ENCODE data around the gene C21orf91. TPM values are rescaled to one million over a fixed set of nuclear protein-coding genes. Genes with fewer than 3 reads are reported as not detected.

C21orf91 gene
- total RNA-seq = 2.7 and 3.5 TPM in 2 replicates

- no peak for DNase-seq (ENCODE audit: extremely low read depth, low read depth, low spot score)
Observed at GRCh38 chr21:17819114-17819876, at the start of gene C21orf91. Gene C21orf91, minus strand, starts transcription at chr21:17819356. Its CDS starts 1,038 bp downstream, at chr21:17818318.

GRCh38 chr21:17866590-17866989, 47.4 kb upstream of the C21orf91 start:
- no peak for DNase-seq (ENCODE audit: extremely low read depth, low read depth, low spot score)

GRCh38 chr21:17859661-17860060, 40.5 kb upstream of the C21orf91 start:
- DNase-seq (ENCODE audit: extremely low read depth, low read depth, low spot score) = no peak

DNA sequence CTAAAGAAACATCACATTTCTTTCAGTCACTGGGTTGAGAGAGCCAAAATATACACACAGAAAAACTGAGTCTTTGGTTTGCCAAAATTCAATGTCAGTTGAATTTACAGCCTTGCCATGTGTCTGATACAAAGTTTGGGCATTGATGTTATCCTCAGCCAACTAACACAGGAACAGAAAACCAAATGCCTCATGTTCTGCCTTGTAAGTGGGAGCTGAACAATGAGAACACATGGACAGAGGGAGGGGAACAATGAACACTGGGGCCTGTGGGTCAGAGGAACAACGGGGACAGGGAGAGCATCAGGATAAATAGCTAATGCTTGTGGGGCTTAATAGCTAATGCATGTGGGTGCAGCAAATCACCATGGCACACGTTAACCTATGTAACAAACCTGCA, 39.6 kb upstream of the C21orf91 start:
- no peak for DNase-seq (ENCODE audit: extremely low read depth, low read depth, low spot score)

GRCh38 chr21:17854745-17855144, 35.6 kb upstream of the C21orf91 start:
- no peak for DNase-seq (ENCODE audit: extremely low read depth, low read depth, low spot score)

DNA sequence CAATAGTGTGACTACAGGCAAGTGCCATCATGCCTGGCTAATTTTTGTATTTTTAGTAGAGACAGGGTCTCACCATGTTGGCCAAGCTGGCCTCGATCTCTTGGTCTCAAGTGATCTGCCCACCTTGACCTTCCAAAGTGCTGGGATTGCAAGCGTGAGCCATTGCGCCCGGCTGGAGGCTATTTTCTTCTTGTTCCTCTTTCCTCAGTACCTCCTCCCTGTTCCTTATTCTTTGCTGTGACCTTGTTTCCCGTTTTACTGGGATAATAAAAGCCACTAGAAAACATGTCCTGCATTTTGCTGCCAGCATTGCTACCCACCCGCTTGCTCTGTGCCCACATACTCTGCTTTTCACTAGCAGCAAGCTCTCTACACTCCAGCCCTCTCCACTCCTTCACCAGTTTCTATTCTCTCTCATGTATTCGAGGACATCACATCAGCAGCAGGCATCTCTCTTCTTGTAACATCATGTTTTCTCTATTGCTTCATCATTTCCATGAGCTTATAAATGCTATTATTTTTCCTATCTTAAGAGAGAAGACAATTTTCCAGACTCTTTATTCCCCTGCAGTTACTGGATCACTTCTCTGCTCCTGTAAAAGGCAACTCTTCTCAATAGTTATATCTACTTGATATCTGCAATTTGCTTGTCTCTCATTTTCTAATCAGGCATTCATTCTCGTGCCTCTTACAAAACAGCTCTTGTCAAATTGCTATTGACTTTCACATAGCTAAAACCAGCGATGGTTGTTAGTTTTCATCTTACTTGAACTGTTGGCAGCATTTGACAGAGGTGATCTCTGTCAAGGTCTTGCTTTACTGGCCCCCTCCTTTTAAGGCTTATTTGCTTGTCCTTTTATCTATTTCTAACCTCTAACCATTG, 34.5 kb upstream of the C21orf91 start:
- DNase-seq (ENCODE audit: extremely low read depth, low read depth, low spot score) = no peak

DNA sequence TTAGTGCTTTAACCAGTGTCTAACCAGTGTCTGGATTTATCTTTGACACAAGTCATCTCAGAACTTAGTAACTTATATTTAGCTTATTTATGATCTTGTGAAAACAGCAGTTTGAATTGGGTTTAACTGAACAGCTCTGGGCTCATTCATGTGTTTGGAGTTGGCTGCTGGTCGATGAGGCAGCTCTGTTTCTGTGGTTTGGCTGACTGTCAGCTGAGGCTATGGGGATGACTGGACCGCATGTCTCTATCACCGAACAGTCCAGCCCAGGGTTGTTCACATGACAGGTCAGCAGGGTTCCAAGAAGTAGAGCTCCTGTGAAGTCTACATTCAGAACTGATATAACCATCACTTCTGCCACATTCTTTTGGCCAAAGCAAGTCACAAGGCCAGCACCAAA, 29.1 kb upstream of the C21orf91 start:
- DNase-seq (ENCODE audit: extremely low read depth, low read depth, low spot score) = no peak

DNA sequence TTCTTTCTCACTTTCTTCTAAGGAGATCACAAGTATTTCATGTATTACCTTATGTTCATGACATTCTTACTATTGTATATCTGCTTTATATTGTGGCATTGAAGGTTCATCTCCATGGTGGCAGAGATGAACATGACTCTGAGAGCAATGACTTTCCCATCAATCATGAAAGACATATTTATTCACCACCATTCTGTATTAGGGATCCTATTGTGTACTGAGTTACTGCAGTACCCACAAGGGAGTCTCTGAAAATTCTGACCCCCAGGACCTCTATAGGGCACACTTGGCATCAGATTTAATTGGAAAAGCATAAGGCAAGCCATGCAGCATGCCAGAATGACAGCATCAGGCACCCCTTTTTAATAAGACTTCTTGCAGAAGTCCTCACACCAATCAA, 21.9 kb upstream of the C21orf91 start:
- no peak for DNase-seq (ENCODE audit: extremely low read depth, low read depth, low spot score)

DNA sequence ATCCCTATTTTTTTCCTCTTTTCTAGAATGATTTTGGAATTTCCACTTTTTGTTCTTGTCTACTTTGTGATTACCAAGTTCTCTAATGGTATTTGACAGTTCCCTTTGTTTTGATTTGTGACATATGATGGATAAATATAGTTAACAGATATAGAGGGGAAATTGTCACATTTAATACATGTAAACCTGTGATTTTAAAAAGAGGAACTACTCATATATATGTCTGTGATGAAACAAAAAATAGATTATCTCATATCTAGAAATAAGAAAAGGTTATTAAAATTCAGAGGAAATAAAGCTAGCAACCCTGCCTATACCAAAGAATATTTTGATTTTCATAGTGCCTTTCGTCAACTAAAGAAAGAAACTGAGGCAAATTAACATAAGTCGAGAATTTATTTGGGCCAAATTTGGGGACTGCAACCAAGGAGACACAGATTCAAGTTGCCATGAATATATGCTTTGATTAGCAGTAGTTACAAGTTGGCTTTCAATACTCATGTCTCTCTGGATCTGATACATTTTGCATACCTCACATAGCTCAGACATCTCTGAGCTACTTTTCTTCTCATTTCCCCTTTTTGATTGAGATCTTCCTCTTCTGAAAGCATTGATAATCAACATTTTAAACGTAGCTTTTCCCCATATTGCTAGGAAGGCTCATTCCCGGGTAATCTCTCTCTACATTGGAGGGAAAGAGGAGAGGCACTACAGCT, 15.6 kb upstream of the C21orf91 start:
- DNase-seq (ENCODE audit: extremely low read depth, low read depth, low spot score) = no peak

- no peak for DNase-seq (ENCODE audit: extremely low read depth, low read depth, low spot score)
Observed at GRCh38 chr21:17829472-17829871, 10.3 kb upstream of the C21orf91 start.

DNA sequence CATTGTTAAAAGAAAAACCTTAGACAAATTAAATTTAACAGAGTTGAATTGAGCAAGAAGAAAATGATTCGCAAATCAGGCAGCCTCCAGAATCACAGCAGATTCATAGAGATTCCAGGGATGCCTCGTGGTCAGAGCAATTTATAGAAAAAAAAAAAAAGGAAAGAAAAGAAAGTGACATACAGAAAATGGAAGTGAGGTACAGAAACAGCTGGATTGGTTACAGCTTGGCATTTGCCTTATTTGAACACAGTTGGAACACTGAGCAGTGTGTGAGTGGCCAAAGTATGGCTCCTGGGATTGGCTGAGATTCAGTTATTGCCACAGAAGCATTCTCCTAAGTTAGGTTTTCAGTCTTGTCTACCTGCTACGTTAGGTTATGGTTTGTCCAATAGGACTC, 9.1 kb upstream of the C21orf91 start:
- DNase-seq (ENCODE audit: extremely low read depth, low read depth, low spot score) = no peak

DNA sequence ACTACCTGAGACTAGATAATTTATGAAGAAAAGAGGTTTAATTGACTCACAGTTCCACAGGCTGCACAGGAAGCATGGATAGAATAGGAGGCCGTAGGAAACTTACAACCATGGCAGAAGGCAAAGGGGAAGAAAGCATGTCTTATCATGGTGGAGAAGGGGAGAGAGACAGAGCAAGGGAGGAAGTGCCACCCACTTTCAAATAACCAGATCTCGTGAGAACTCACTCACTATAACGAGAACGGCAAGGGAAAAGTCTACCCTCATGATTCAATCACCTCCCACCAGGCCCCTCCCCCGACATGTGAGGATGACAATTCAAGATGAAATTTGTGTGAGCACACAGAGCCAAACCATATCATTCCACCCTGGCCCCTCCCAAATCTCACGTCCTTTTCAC, 4.7 kb upstream of the C21orf91 start:
- DNase-seq (ENCODE audit: extremely low read depth, low read depth, low spot score) = no peak

GRCh38 chr21:17821121-17821520, 2.0 kb upstream of the C21orf91 start:
- no peak for DNase-seq (ENCODE audit: extremely low read depth, low read depth, low spot score)

- no peak for DNase-seq (ENCODE audit: extremely low read depth, low read depth, low spot score)
Observed at GRCh38 chr21:17819877-17820229, 697 bp upstream of the C21orf91 start.

DNA sequence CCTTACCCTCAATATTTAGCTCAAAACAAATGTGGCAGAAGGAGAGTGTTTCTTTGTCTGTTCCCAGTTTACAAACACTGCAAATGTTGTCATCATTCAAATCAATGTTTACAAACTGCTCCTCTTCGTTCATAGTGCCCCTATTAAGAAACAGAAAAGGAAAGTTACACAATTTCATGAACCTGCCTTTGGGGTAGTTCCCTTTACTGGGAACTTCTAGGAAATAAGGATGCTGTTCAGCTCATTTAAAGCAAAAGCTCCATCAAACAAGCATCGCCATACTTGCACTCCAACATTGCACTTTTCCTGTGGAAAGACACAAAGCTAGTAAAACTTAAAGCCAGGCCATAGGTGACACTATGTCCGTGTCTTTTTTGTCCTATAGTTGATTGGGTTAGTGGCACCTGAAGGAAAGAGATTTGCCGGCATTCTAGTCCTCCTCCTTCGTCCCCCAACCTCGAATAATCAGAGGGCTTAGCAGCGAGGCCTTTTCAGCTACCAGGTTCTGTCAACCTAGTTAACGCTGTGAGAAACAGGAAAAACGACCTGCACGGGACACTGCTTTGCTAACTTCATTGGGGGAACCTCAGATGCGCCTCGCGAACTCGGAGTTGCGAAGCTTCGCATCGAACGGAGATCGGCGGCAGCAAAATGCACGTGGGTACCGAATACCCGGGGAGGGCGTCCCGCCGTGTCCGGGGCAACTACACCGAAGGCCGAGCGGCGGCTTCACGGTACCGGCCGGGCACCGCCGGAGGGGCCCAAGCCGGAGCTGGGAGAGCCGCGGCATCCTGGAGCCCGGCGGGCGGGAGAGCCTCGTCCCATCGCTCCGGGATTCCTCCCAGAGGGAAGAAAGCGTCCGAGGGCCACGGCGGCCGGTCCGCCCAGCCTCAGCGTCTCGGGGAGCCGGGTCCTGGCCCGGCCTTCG, 706 bp downstream of the C21orf91 start:
- no peak for DNase-seq (ENCODE audit: extremely low read depth, low read depth, low spot score)

DNA sequence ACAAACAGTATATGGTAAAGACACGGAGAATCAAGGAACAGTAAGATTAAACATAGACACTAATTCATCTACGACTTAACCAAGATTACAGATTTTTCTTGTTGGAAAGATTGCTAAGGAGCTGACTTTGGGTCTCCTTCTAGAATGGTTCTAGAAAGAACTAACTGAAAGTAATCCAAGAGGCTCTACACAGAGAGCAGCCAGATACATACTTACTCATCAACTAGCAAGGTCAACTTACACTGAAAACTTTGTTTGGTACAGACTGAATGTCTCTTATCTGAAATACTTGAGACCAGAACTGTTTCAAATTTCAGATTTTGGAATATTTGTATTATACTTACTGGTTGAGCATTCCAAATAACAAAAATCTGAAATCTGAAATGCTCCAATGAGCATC, 5.8 kb downstream of the C21orf91 start:
- no peak for DNase-seq (ENCODE audit: extremely low read depth, low read depth, low spot score)

DNA sequence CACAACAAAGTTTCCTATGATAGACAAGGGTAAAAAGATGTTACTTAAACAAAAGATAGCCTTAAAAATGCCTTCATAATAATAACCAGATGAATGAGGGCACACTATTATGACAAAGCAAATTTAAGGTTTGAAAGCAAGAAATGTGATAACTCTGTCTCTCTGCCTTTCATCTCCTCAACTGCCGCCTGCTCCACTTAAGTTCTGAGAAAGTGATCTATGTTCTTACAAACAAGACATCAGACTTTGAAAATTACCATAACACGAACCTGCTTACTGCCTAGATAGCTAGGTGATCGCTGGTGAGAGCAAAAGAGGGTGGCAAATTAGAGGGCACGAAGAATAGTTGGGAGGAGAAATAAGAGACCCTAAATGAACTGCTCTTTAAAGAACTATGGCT, 13.2 kb downstream of the C21orf91 start:
- DNase-seq (ENCODE audit: extremely low read depth, low read depth, low spot score) = no peak

- DNase-seq (ENCODE audit: extremely low read depth, low read depth, low spot score) = no peak
Observed at GRCh38 chr21:17803536-17803935, 15.6 kb downstream of the C21orf91 start.

GRCh38 chr21:17802572-17802971, 16.6 kb downstream of the C21orf91 start:
- no peak for DNase-seq (ENCODE audit: extremely low read depth, low read depth, low spot score)

DNA sequence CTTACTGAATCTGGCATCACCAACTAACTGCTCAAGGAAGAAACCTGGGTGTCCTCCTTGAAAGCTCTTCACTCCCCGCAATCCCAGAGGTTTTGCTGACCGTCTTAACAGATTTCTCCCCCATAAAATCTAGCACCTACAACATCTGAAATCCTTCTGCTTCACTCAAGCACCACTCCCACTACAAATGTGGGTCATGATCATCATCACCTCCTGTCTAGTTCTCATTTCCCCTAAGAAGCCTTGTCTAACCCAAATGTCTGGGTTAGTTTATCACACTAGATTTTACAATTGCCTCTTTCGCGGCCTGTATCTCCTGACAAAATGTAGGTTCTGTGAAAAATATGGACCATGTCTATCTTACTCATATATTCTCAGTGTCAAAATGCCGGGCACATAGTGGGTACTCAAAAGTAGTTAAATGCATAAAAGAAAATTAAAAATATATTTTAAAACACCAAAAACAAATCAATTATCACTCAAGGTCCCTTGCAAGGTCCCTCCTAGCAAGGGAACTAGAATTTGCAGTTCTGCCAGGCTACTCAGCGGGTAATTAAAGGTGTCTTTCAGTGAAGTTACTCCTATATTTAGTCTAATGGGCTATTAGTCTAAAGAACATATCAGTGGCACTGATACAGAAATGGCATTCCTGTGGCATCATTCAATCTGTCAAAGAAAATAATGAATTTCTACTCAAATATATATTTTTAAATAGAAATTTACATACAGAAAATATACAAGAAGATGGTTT, 19.6 kb downstream of the C21orf91 start:
- DNase-seq (ENCODE audit: extremely low read depth, low read depth, low spot score) = no peak

Data from glomerular endothelial cell (primary cell).